ENCODE data around the gene SCG3.

SCG3 gene

GRCh38 chr15:51749307-51749706 is 68.0 kb downstream of the SCG3 start:
- H3K4me3 ChIP-seq (ENCODE audit: low read length), result no peak overlapping the region

GRCh38 chr15:51750186-51750585 is 68.9 kb downstream of the SCG3 start:
- Histone ChIP-seq H3K4me1 (ENCODE audit: insufficient read depth, low read length) (no peaks in the 10 kb centered on the region; the same call in 1 of the 2 replicates), H3K36me3 (ENCODE audit: insufficient read depth, low read length) (no peaks in the 10 kb centered on the region), H3K9me3 (ENCODE audit: insufficient read depth, low read depth, low read length) (no peaks in the 10 kb centered on the region), H3K27me3 (ENCODE audit: insufficient read depth, low read length) (peaks cover 88% of the 10 kb centered on the region), H3K4me3 (ENCODE audit: low read length) (no peak overlapping the region), H3K9ac (ENCODE audit: low read depth, low read length) (no peak overlapping the region), H3K27ac (ENCODE audit: low read depth, low read length) (no peak overlapping the region)
- WGBS, result 85% methylated on average over 4 of the region's 4 CpGs

More at GRCh38 chr15:51749307-51749706, 68.0 kb downstream of the SCG3 start:
- H3K9ac ChIP-seq (ENCODE audit: low read depth, low read length), result no peak overlapping the region
- no peaks in the 10 kb centered on the region for H3K9me3 ChIP-seq (ENCODE audit: insufficient read depth, low read depth, low read length)
- H3K27me3 ChIP-seq (ENCODE audit: insufficient read depth, low read length), result peaks cover 86% of the 10 kb centered on the region
- WGBS, result 85% methylated on average over 5 of the region's 5 CpGs
- H3K27ac ChIP-seq (ENCODE audit: low read depth, low read length), result no peak overlapping the region
- no peaks in the 10 kb centered on the region; the same call in 1 of the 2 replicates for H3K4me1 ChIP-seq (ENCODE audit: insufficient read depth, low read length)
- no peaks in the 10 kb centered on the region for H3K36me3 ChIP-seq (ENCODE audit: insufficient read depth, low read length)

DNA sequence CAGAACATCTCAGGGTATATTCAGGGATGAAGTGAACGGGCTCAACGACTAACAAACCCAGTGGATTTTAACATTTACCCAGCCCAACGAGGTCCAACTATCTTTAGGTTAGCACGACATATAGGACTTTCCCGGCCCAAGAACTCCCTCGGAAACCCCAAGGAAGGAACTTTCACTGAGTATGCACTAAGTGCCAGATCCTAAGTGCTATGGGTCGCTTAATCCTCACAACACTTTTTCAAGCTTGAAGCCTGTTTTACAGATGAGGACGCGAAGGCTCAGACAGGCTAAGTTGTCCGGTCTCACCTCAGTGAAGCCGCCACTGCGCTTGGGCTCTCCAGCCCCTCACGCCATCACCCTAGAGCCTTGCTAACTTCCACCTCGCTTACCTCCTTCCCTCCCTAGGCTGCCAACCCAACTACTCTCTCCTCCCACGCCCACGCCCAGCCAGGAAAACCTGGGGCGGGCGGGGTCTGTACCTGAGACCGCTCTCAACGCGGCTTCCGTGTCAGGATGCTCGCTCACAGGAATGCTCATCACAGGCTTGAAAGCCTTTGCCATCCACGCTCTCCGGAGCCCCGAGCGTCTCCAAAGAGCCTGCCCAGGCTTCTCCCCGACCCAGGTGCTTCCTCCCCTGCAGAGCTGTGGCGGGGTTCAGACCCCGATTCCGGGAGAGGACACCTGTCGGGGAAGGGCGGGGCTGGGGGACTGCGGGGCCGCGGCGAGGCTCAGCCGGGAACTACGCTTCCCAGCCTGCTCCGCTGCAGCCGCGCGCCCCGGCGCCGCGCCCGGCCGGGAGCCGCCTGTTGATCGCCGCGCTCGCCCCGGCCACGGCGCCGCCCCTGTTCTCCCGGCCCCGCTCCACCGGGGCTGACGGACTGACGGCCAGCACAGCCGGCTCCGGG is 69.7 kb downstream of the SCG3 start, which contains the start of gene TMOD2:
Gene TMOD2, plus strand, starts transcription at position 806 of the 905 bp plus-strand sequence. CDS start 14,845 bp downstream, outside the sequence.
- Histone ChIP-seq H3K4me3 (ENCODE audit: low read length) (peak within 1 kb of the TSS; percentile 70), H3K4me1 (ENCODE audit: insufficient read depth, low read length) (no peaks in the 10 kb centered on the region; the same call in 1 of the 2 replicates), H3K9ac (ENCODE audit: low read depth, low read length) (peak within 1 kb of the TSS; percentile 47; the same call in 1 of the 2 replicates), H3K9me3 (ENCODE audit: insufficient read depth, low read depth, low read length) (no peaks in the 10 kb centered on the region), H3K27me3 (ENCODE audit: insufficient read depth, low read length) (peaks cover 88% of the 10 kb centered on the region), H3K27ac (ENCODE audit: low read depth, low read length) (no peak within 1 kb of the TSS), H3K36me3 (ENCODE audit: insufficient read depth, low read length) (no peaks in the 10 kb centered on the region)
- 5% methylated on average over 65 of the region's 65 CpGs for WGBS

GRCh38 chr15:51751697-51752683 is 70.7 kb downstream of the SCG3 start:
- Histone ChIP-seq H3K9ac (ENCODE audit: low read depth, low read length) (peak overlapping the region; percentile 47; the same call in 1 of the 2 replicates), H3K4me1 (ENCODE audit: insufficient read depth, low read length) (no peaks in the 10 kb centered on the region; the same call in 1 of the 2 replicates), H3K27ac (ENCODE audit: low read depth, low read length) (no peak overlapping the region), H3K36me3 (ENCODE audit: insufficient read depth, low read length) (no peaks in the 10 kb centered on the region), H3K4me3 (ENCODE audit: low read length) (peak overlapping the region; percentile 70), H3K9me3 (ENCODE audit: insufficient read depth, low read depth, low read length) (no peaks in the 10 kb centered on the region), H3K27me3 (ENCODE audit: insufficient read depth, low read length) (peaks cover 86% of the 10 kb centered on the region)
- WGBS, result 1% methylated on average over 71 of the region's 71 CpGs

- Histone ChIP-seq H3K36me3 (ENCODE audit: insufficient read depth, low read length) (no peaks in the 10 kb centered on the region), H3K9me3 (ENCODE audit: insufficient read depth, low read depth, low read length) (no peaks in the 10 kb centered on the region), H3K27me3 (ENCODE audit: insufficient read depth, low read length) (peaks cover 80% of the 10 kb centered on the region), H3K9ac (ENCODE audit: low read depth, low read length) (no peak overlapping the region), H3K27ac (ENCODE audit: low read depth, low read length) (no peak overlapping the region), H3K4me3 (ENCODE audit: low read length) (no peak overlapping the region), H3K4me1 (ENCODE audit: insufficient read depth, low read length) (no peaks in the 10 kb centered on the region; the same call in 1 of the 2 replicates)
- 71% methylated on average over 5 of the region's 5 CpGs for WGBS
Measured at GRCh38 chr15:51752888-51753287, 71.6 kb downstream of the SCG3 start.

DNA sequence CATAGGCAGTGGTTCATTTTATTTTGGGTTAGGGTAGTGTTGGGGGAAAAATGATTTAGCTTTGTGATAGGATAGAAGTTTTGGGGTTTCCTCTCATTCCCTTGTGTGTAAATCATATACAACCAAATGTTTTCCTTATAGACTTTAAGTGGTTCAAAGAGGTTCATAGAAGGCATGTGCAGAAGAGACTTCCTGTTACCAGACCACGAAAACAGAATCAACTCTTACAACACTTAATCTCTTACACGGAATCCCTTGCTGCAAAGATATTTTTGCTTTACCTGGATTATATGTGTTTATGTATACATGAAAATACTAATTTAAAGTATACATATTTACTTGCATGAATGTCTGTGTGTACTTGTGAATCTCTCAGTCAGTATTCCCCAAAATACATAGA is 73.0 kb downstream of the SCG3 start:
- H3K27me3 ChIP-seq (ENCODE audit: insufficient read depth, low read length), result peaks cover 67% of the 10 kb centered on the region
- no peak overlapping the region for H3K27ac ChIP-seq (ENCODE audit: low read depth, low read length)
- no peaks in the 10 kb centered on the region for H3K9me3 ChIP-seq (ENCODE audit: insufficient read depth, low read depth, low read length)

GRCh38 chr15:51755790-51756189 is 74.5 kb downstream of the SCG3 start:
- Histone ChIP-seq H3K27me3 (ENCODE audit: insufficient read depth, low read length) (peaks cover 51% of the 10 kb centered on the region), H3K4me3 (ENCODE audit: low read length) (no peak overlapping the region), H3K9ac (ENCODE audit: low read depth, low read length) (no peak overlapping the region), H3K36me3 (ENCODE audit: insufficient read depth, low read length) (no peaks in the 10 kb centered on the region), H3K27ac (ENCODE audit: low read depth, low read length) (no peak overlapping the region), H3K4me1 (ENCODE audit: insufficient read depth, low read length) (no peaks in the 10 kb centered on the region; the same call in 1 of the 2 replicates), H3K9me3 (ENCODE audit: insufficient read depth, low read depth, low read length) (no peaks in the 10 kb centered on the region)
- 67% methylated on average over 4 of the region's 4 CpGs for WGBS

More for the DNA sequence above, 73.0 kb downstream of the SCG3 start:
- WGBS, result 86% methylated on average over 1 of the region's 2 CpGs
- no peak overlapping the region for H3K9ac ChIP-seq (ENCODE audit: low read depth, low read length)
- no peak overlapping the region for H3K4me3 ChIP-seq (ENCODE audit: low read length)
- H3K4me1 ChIP-seq (ENCODE audit: insufficient read depth, low read length), result no peaks in the 10 kb centered on the region; the same call in 1 of the 2 replicates
- H3K36me3 ChIP-seq (ENCODE audit: insufficient read depth, low read length), result no peaks in the 10 kb centered on the region

DNA sequence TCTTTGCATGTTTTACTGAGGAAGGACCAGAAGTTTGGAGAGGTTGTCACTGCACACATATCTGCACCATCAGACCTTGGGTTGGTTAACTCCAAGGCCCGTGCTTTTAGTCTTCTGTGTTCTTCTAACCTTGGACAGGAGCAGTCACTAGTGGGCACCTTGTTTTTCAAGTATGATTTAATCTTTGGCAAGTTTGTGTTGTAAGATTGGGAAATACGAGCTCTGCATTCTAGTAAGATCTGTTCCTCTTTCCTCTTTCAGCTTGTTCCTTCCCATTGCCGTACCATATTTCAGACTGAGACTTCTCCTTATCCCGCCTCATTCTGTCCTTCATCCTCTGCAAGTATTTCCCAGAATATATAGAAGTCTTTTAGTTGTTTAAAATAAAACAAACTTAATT is 75.2 kb downstream of the SCG3 start:
- Histone ChIP-seq H3K4me3 (ENCODE audit: low read length) (no peak overlapping the region), H3K27me3 (ENCODE audit: insufficient read depth, low read length) (peaks cover 46% of the 10 kb centered on the region), H3K27ac (ENCODE audit: low read depth, low read length) (no peak overlapping the region), H3K4me1 (ENCODE audit: insufficient read depth, low read length) (no peaks in the 10 kb centered on the region; the same call in 1 of the 2 replicates), H3K9ac (ENCODE audit: low read depth, low read length) (no peak overlapping the region), H3K9me3 (ENCODE audit: insufficient read depth, low read depth, low read length) (no peaks in the 10 kb centered on the region), H3K36me3 (ENCODE audit: insufficient read depth, low read length) (no peaks in the 10 kb centered on the region)
- 91% methylated on average over 3 of the region's 4 CpGs for WGBS

DNA sequence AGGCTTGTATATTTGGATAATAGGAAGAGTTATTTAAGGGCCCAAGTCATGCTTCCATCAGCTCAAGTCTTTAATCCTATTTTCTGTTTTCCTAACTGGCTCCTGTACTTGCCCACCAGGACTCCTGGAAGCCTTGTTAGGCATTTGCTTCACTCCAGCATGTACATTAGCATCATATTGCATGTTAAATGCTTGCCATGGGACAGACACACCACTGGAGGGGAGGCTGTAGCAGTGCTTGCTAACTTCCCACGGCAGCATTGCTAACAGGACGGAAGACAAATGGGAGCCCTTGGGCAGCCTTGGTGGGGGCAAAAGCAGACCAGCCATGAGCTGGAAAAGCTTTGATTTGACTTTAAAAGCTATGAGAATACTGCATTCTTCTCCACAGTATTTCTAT is 76.1 kb downstream of the SCG3 start:
- Histone ChIP-seq H3K4me3 (ENCODE audit: low read length) (no peak overlapping the region), H3K9me3 (ENCODE audit: insufficient read depth, low read depth, low read length) (no peaks in the 10 kb centered on the region), H3K9ac (ENCODE audit: low read depth, low read length) (no peak overlapping the region), H3K27me3 (ENCODE audit: insufficient read depth, low read length) (peaks cover 39% of the 10 kb centered on the region), H3K4me1 (ENCODE audit: insufficient read depth, low read length) (no peaks in the 10 kb centered on the region), H3K36me3 (ENCODE audit: insufficient read depth, low read length) (no peaks in the 10 kb centered on the region), H3K27ac (ENCODE audit: low read depth, low read length) (no peak overlapping the region)
- 85% methylated on average over 2 of the region's 2 CpGs for WGBS

DNA sequence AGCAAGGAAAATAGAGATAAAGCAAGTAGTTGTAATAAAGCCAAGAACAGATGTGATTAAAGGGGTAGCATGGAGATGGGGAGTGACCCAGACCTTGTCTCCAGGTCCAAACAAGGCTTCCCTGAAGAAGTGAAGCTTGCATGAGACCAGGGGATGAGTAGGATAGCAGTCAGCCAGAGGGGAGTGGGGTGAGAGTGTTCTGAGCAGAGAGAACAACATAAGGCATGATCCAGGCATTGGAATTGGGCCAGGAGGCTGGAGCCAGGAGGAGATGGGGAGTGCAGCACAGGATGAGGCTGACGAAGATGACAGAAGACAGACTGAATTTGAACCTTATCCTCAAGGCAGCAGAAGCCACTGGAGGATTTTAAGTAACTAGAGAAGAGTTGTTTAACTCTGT is 77.3 kb downstream of the SCG3 start:
- H3K9ac ChIP-seq (ENCODE audit: low read depth, low read length), result no peak overlapping the region
- WGBS, result 85% methylated on average over 1 of the region's 1 CpG
- H3K9me3 ChIP-seq (ENCODE audit: insufficient read depth, low read depth, low read length), result no peaks in the 10 kb centered on the region
- H3K36me3 ChIP-seq (ENCODE audit: insufficient read depth, low read length), result no peaks in the 10 kb centered on the region
- peaks cover 27% of the 10 kb centered on the region for H3K27me3 ChIP-seq (ENCODE audit: insufficient read depth, low read length)
- H3K27ac ChIP-seq (ENCODE audit: low read depth, low read length), result no peak overlapping the region
- no peak overlapping the region for H3K4me3 ChIP-seq (ENCODE audit: low read length)
- H3K4me1 ChIP-seq (ENCODE audit: insufficient read depth, low read length), result no peaks in the 10 kb centered on the region
